Astrocyte of the spinal cord (primary cell): ENCODE data around the gene IRF2BP2.
"Not testable (repeated sequence)": the region's sequence is repeated elsewhere in the genome, so short reads cannot be mapped to it uniquely, and the experiment has no call there.

Experiments used
- DNase-seq: peaks from one replicate; pipeline ENCODE4 v3.0.0; 2011; ENCODE audit warnings: low read depth, low spot score
- H3K4me3 ChIP-seq: 2 replicates; pipeline ENCODE4 v1.5.1; 2011; ENCODE audit warnings: low read depth, mild to moderate bottlenecking, low read length, moderate library complexity
- CTCF ChIP-seq: IDR thresholded peaks from 2 replicates; pipeline ENCODE4 v1.5.1; 2012; ENCODE audit warnings: low read depth, mild to moderate bottlenecking, low read length, inconsistent platforms
- in situ Hi-C: cut with HindIII; loops from 2 replicates; pipeline ENCODE4 v1.10.0; 2017; ENCODE audit warnings: low sequenced_read_pairs

The IRF2BP2 gene

GRCh38 chr1:234644928-234645327 is 35.0 kb upstream of the IRF2BP2 start:
- DNase-seq: no peak
- in situ Hi-C loops: no loop called here

GRCh38 chr1:234643850-234644134 is 33.8 kb upstream of the IRF2BP2 start:
- no peak for DNase-seq
- TF ChIP-seq CTCF: no peak
- H3K4me3 ChIP-seq: no peak overlapping the region
- in situ Hi-C loops: no loop called here

More at GRCh38 chr1:234644928-234645327, 35.0 kb upstream of the IRF2BP2 start:
- no peak overlapping the region for H3K4me3 ChIP-seq
- no peak for TF ChIP-seq CTCF

- in situ Hi-C loops: no loop called here
- TF ChIP-seq CTCF: no peak
Measured at GRCh38 chr1:234643111-234643849, 33.3 kb upstream of the IRF2BP2 start.

GRCh38 chr1:234642428-234642827 is 32.5 kb upstream of the IRF2BP2 start:
- TF ChIP-seq CTCF: no peak
- in situ Hi-C loops: no loop called here
- no peak for DNase-seq
- H3K4me3 ChIP-seq: no peak overlapping the region

More at GRCh38 chr1:234643111-234643849, 33.3 kb upstream of the IRF2BP2 start:
- H3K4me3 ChIP-seq: no peak overlapping the region
- DNase-seq: no peak

GRCh38 chr1:234639961-234640360 is 30.0 kb upstream of the IRF2BP2 start:
- in situ Hi-C loops: no loop called here
- no peak for TF ChIP-seq CTCF
- DNase-seq: no peak
- H3K4me3 ChIP-seq: no peak overlapping the region

- DNase-seq: no peak
- in situ Hi-C loops: no loop called here
- no peak for TF ChIP-seq CTCF
- H3K4me3 ChIP-seq: no peak overlapping the region
Measured at GRCh38 chr1:234638832-234639799, 29.1 kb upstream of the IRF2BP2 start.

- H3K4me3 ChIP-seq, in situ Hi-C loops, DNase-seq: not testable (repeated sequence)
Measured at GRCh38 chr1:234634922-234635321, 24.9 kb upstream of the IRF2BP2 start.
